Stomach (tissue), 9 donors: Measurements from ENCODE around the gene ELMO1. TPM values are rescaled to one million over a fixed set of nuclear protein-coding genes. Genes with fewer than 3 reads are reported as not detected.

Experiments
- DNase-seq, 2 donors: peaks; one replicate each; pipeline versions ENCODE4 v3.0.0 to v3.0.0-alpha.2; 2013 to 2019
- H3K27ac ChIP-seq, 5 donors: fragments of 200-600 bp in 4 of 5; sonication (generic) in 4 of 5; one replicate each; pipeline ENCODE4 v1.5.1; 2013 to 2019; ENCODE audit warnings: mild to moderate bottlenecking in 1 of 5, moderate library complexity in 1 of 5
- H3K27me3 ChIP-seq, 3 donors: fragments of 200-600 bp; sonication (generic); one replicate each; pipeline ENCODE4 v1.5.1; 2017 to 2019; ENCODE audit warnings: mixed run types in 1 of 3
- H3K36me3 ChIP-seq, 4 donors: fragments of 200-600 bp; sonication (generic); 1 replicate in 3 of 4; 2 replicates in 1 of 4; pipeline ENCODE4 v1.5.1; 2016 to 2019
- H3K4me1 ChIP-seq, 4 donors: fragments of 200-600 bp; sonication (generic); one replicate each; pipeline ENCODE4 v1.5.1; 2016 to 2019
- H3K4me3 ChIP-seq, 4 donors: fragments of 200-600 bp; sonication (generic) in 3 of 4; one replicate each; pipeline ENCODE4 v1.5.1; 2016 to 2019; ENCODE audit warnings: mild to moderate bottlenecking in 1 of 4
- H3K9me3 ChIP-seq, 4 donors: fragments of 200-600 bp; sonication (generic); one replicate each; pipeline ENCODE4 v1.5.1; 2016 to 2019
- EP300 ChIP-seq: sonication (generic); formaldehyde crosslinking; IDR thresholded peaks from one replicate; pipeline ENCODE4 v1.6.1; 2017; ENCODE audit warnings: antibody characterized with exemption
- POLR2A ChIP-seq, 4 donors: fragments of 450-650 bp; IDR thresholded peaks; one replicate each; pipeline ENCODE4 v1.6.1; 2016; ENCODE audit warnings: antibody characterized with exemption in 4 of 4, control low read depth in 2 of 4, mild to moderate bottlenecking in 1 of 4, moderate library complexity in 1 of 4
- POLR2AphosphoS5 ChIP-seq, 3 donors: sonication (generic); formaldehyde crosslinking; IDR thresholded peaks; one replicate each; pipeline ENCODE4 v1.6.1; 2016; ENCODE audit warnings: antibody characterized with exemption in 3 of 3
- WGBS, 5 donors: extraction: QIAGEN DNeasy Blood & Tissue Kit in 3 of 5; methylation state at CpG; one replicate each; pipeline versions ENCODE4 v1.1.5 to v1.1.7; 2013 to 2018; 5-methylcytosine and 5-hydroxymethylcytosine counted together
- intact Hi-C: fragments of 100-400 bp; cut with DNase I; formaldehyde crosslinking; loops from one replicate; pipeline ENCODE4 v1.15.1; 2023; ENCODE audit warnings: low total_unique reads
- polyA plus RNA-seq, 3 donors: library from polyadenylated mRNA; stranded (reverse); fragments of 200-250 nt; gene quantifications; one replicate each; pipeline ENCODE4 v1.2.3, GENCODE V29; 2013
- total RNA-seq, 5 donors: library from RNA; depleted of rRNA; stranded (reverse); fragments of >200 nt; gene quantifications; one replicate each; pipeline versions ENCODE4 v1.1.0 to v1.2.3, GENCODE V29; 2014 to 2016
- TF ChIP-seq, protein P1 (sequence below), 7 experiments: fragments of 450-650 bp in 4 of 7; fragments of 200-600 bp in 3 of 7; sonication (generic) in 3 of 7; IDR thresholded peaks; one replicate each; pipeline ENCODE4 v1.5.1; 2016 to 2019; ENCODE audit warnings: antibody characterized with exemption in 7 of 7, control low read depth in 2 of 7, mild to moderate bottlenecking in 1 of 7
- donor health status: healthy with polysubstance abuse.
- donor health status: Bipolar disorder and iron deficiency.
- donor health status: healthy.

Gene ELMO1
- total and polyA plus RNA-seq, 8 donors, result 4.1 to 117 (median 44.8) TPM

DNA sequence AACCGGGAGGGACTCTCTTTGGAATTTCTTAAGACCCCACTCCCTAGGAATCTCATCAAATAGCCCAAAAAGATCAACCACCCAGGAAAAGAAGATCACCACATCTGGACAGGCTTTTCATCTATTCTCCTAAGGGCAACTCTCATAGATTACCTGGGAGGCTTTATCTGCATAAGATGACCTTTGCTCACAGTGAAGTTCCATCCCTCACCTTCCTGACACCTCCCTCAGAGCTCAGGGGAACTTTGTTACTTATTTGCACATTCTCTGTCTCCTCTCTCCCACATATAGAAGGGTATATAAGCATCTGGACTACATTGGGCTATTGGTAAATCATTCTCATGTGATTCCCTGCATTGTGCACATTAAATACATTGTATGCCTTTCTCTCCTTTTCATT, 80.1 kb downstream of the ELMO1 start:
- H3K27ac ChIP-seq, result no peak overlapping the region
- no peaks in the 10 kb centered on the region for H3K9me3 ChIP-seq
- TF ChIP-seq POLR2AphosphoS5 (IDR thresholded peaks at IDR 0.05) (no peak), POLR2A (IDR thresholded peaks at IDR 0.05) (no peak), EP300 (no peak)
- TF ChIP-seq, protein P1, sequence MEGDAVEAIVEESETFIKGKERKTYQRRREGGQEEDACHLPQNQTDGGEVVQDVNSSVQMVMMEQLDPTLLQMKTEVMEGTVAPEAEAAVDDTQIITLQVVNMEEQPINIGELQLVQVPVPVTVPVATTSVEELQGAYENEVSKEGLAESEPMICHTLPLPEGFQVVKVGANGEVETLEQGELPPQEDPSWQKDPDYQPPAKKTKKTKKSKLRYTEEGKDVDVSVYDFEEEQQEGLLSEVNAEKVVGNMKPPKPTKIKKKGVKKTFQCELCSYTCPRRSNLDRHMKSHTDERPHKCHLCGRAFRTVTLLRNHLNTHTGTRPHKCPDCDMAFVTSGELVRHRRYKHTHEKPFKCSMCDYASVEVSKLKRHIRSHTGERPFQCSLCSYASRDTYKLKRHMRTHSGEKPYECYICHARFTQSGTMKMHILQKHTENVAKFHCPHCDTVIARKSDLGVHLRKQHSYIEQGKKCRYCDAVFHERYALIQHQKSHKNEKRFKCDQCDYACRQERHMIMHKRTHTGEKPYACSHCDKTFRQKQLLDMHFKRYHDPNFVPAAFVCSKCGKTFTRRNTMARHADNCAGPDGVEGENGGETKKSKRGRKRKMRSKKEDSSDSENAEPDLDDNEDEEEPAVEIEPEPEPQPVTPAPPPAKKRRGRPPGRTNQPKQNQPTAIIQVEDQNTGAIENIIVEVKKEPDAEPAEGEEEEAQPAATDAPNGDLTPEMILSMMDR (IDR thresholded peaks at IDR 0.05), result no peak
- H3K4me1 ChIP-seq, result no peaks in the 10 kb centered on the region
- DNase-seq, result no peak
- H3K36me3 ChIP-seq, result no peaks in the 10 kb centered on the region
- no peak overlapping the region for H3K4me3 ChIP-seq
- H3K27me3 ChIP-seq, result no peaks in the 10 kb centered on the region
- 29 to 56% (median 42%) methylated on average over 1 of the region's 1 CpG for whole genome bisulfite sequencing, 5 donors
- intact Hi-C loops, result no loop called here

DNA sequence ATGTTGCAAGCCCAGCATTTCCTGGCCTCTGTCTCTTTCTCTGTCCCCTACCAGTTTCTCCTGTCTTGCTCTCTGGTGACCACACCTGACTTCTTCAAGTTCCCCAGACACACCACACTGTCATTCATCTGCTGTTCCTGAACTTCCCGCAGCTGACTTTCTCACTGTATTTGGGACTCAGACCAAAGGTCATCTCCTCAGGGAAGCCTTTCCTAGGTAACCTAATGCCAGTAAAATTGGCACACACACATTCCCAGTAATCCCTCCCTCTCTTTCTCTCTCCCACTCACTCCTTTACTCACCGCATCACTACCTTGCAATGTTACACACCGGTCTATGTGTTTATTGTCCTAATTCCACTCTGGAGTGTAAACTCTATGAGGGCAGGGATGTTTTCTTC, 81.7 kb downstream of the ELMO1 start:
- TF ChIP-seq EP300 (no peak), POLR2AphosphoS5 (IDR thresholded peaks at IDR 0.05) (no peak)
- Histone ChIP-seq H3K27ac (no peak overlapping the region), H3K27me3 (no peaks in the 10 kb centered on the region), H3K36me3 (no peaks in the 10 kb centered on the region), H3K4me1 (no peaks in the 10 kb centered on the region), H3K4me3 (no peak overlapping the region), H3K9me3 (no peaks in the 10 kb centered on the region)
- intact Hi-C loops, result no loop called here
- 81 to 94% (median 82%) methylated on average over 3 of the region's 3 CpGs for WGBS, 5 donors
- DNase-seq, result no peak

DNA sequence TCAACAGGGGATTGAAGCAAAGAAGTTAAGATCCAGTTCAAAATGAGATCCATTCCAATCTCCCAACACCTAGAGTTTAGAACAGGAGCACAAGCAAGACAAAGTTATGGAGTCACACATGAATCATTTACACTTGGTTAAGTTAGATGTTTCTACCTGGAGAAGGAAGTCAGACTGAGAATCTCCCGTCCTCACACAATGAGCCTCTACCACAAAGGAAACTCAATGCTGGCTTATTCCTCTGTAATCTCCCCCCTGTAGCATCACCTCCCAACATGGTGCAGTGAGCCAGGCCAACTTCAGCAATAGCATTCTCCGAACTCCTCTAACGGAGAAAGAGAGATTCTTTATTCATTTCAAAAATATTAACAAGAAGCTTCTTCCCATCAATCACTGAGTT, 82.2 kb downstream of the ELMO1 start:
- no peak overlapping the region for H3K27ac ChIP-seq
- H3K4me3 ChIP-seq, result no peak overlapping the region
- H3K4me1 ChIP-seq, result no peaks in the 10 kb centered on the region
- WGBS, 5 donors, result 82 to 89% (median 83%) methylated on average over 3 of the region's 3 CpGs
- H3K9me3 ChIP-seq, result no peaks in the 10 kb centered on the region
- intact Hi-C loops, result no loop called here
- TF ChIP-seq EP300 (no peak), POLR2A (IDR thresholded peaks at IDR 0.05) (no peak), POLR2AphosphoS5 (IDR thresholded peaks at IDR 0.05) (no peak)
- TF ChIP-seq, protein P1 (IDR thresholded peaks at IDR 0.05), result no peak
- H3K36me3 ChIP-seq, result no peaks in the 10 kb centered on the region
- H3K27me3 ChIP-seq, result no peaks in the 10 kb centered on the region
- DNase-seq, result no peak

DNA sequence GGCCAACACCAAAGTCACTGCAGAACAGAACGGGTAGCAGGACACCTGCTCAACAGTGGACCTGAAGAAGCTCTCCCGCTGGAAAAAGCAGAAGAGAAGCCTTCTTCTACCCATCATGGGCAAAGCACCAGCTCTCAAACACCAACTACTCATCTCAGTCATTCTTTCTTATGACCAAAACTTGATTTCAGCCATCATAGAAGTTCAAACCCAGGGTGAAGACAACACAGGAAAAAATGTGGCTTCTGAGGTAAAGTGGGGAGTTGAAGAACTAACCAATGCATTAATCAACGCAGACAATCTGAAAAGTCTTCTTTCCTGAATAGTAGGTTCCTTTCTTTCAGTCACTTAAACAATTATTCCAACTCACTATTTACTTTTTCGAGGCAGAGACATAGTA, 83.3 kb downstream of the ELMO1 start:
- H3K4me1 ChIP-seq, result no peaks in the 10 kb centered on the region
- intact Hi-C loops, result no loop called here
- H3K27ac ChIP-seq, result no peak overlapping the region
- no peaks in the 10 kb centered on the region for H3K9me3 ChIP-seq
- TF ChIP-seq POLR2AphosphoS5 (IDR thresholded peaks at IDR 0.05) (no peak), EP300 (no peak), POLR2A (IDR thresholded peaks at IDR 0.05) (no peak)
- TF ChIP-seq, protein P1 (IDR thresholded peaks at IDR 0.05), result no peak
- WGBS, 5 donors, result 67 to 77% (median 73%) methylated on average over 4 of the region's 4 CpGs
- no peaks in the 10 kb centered on the region for H3K27me3 ChIP-seq
- no peaks in the 10 kb centered on the region for H3K36me3 ChIP-seq
- no peak overlapping the region for H3K4me3 ChIP-seq
- DNase-seq, result no peak

DNA sequence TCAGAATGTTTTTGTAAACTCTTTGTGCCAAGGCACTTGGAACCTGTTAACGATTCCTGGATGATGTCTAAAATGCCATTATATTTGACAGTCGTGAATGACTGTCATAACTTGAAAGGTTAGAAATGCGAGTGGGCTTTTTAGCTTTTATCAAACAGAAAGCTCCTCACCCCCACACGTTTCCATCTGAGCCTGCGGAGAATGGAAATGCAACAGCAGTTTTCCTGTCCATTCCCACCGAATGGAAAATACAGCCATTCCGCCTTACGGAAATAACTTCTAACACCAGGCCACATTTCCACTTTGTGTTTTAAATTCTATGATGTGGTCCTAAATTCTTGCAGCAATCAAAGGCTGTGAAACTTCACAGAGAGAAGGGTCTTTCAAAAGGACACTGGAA, 83.8 kb downstream of the ELMO1 start:
- TF ChIP-seq EP300 (no peak), POLR2AphosphoS5 (IDR thresholded peaks at IDR 0.05) (no peak), POLR2A (IDR thresholded peaks at IDR 0.05) (no peak)
- TF ChIP-seq, protein P1 (IDR thresholded peaks at IDR 0.05), result no peak
- no peak overlapping the region for H3K27ac ChIP-seq
- intact Hi-C loops, result no loop called here
- DNase-seq, result no peak
- H3K4me3 ChIP-seq, result no peak overlapping the region
- 71 to 84% (median 76%) methylated on average over 8 of the region's 8 CpGs for WGBS, 5 donors
- H3K9me3 ChIP-seq, result no peaks in the 10 kb centered on the region
- H3K27me3 ChIP-seq, result no peaks in the 10 kb centered on the region
- H3K4me1 ChIP-seq, result no peaks in the 10 kb centered on the region
- H3K36me3 ChIP-seq, result no peaks in the 10 kb centered on the region
